ENCODE data around the gene RASGEF1B. TPM values are rescaled to one million over a fixed set of nuclear protein-coding genes. Genes with fewer than 3 reads are reported as not detected.

The RASGEF1B gene
- polyA plus RNA-seq, 1 experiment, result not detected

- Histone ChIP-seq H3K27me3 (ENCODE audit: control insufficient read depth, insufficient read depth, low read length) (peaks cover 8% of the 10 kb centered on the region), H3K4me3 (ENCODE audit: low read depth, low read length) (no peak overlapping the region), H3K9me3 (ENCODE audit: control insufficient read depth, insufficient read depth, low read length) (no peaks in the 10 kb centered on the region), H3K27ac (ENCODE audit: low read depth, low read length) (no peak overlapping the region)
- POLR2A ChIA-PET, result no interaction called here
- no peak for TF ChIP-seq CTCF (IDR thresholded peaks at IDR 0.05; ENCODE audit: low read depth, low read length)
- CTCF ChIA-PET, result interaction anchor here (0.6 kb wide), 1 partner anchor 1158 kb away, joined by 3 read pairs; no protein-coding TSS in a partner anchor
- DNase-seq (ENCODE audit: low read depth, low spot score), result no peak
Observed at GRCh38 chr4:81505004-81505598, 33.4 kb upstream of the RASGEF1B start.

GRCh38 chr4:81504112-81505003 is 32.7 kb upstream of the RASGEF1B start:
- Histone ChIP-seq H3K27ac (ENCODE audit: low read depth, low read length) (no peak overlapping the region), H3K9me3 (ENCODE audit: control insufficient read depth, insufficient read depth, low read length) (no peaks in the 10 kb centered on the region), H3K4me3 (ENCODE audit: low read depth, low read length) (no peak overlapping the region), H3K27me3 (ENCODE audit: control insufficient read depth, insufficient read depth, low read length) (peaks cover 8% of the 10 kb centered on the region)
- POLR2A ChIA-PET, result no interaction called here
- CTCF ChIA-PET, result interaction anchor here (0.6 kb wide), 1 partner anchor 1158 kb away, joined by 3 read pairs; no protein-coding TSS in a partner anchor
- no peak for TF ChIP-seq CTCF (IDR thresholded peaks at IDR 0.05; ENCODE audit: low read depth, low read length)
- DNase-seq (ENCODE audit: low read depth, low spot score), result no peak

GRCh38 chr4:81503586-81503985 is 31.9 kb upstream of the RASGEF1B start:
- Histone ChIP-seq H3K27ac (ENCODE audit: low read depth, low read length) (no peak overlapping the region), H3K27me3 (ENCODE audit: control insufficient read depth, insufficient read depth, low read length) (peaks cover 6% of the 10 kb centered on the region), H3K4me3 (ENCODE audit: low read depth, low read length) (no peak overlapping the region), H3K9me3 (ENCODE audit: control insufficient read depth, insufficient read depth, low read length) (no peaks in the 10 kb centered on the region)
- no peak for TF ChIP-seq CTCF (IDR thresholded peaks at IDR 0.05; ENCODE audit: low read depth, low read length)
- DNase-seq (ENCODE audit: low read depth, low spot score), result no peak
- ChIA-PET POLR2A (no interaction called here), CTCF (no interaction called here)

GRCh38 chr4:81502564-81502963 is 30.9 kb upstream of the RASGEF1B start:
- Histone ChIP-seq H3K27me3 (ENCODE audit: control insufficient read depth, insufficient read depth, low read length) (peaks cover 4% of the 10 kb centered on the region), H3K9me3 (ENCODE audit: control insufficient read depth, insufficient read depth, low read length) (no peaks in the 10 kb centered on the region), H3K4me3 (ENCODE audit: low read depth, low read length) (no peak overlapping the region), H3K27ac (ENCODE audit: low read depth, low read length) (peak overlapping the region; percentile 11)
- ChIA-PET POLR2A (no interaction called here), CTCF (no interaction called here)
- DNase-seq (ENCODE audit: low read depth, low spot score), result no peak
- no peak for TF ChIP-seq CTCF (IDR thresholded peaks at IDR 0.05; ENCODE audit: low read depth, low read length)

GRCh38 chr4:81499840-81500239 is 28.1 kb upstream of the RASGEF1B start:
- H3K27ac ChIP-seq (ENCODE audit: low read depth, low read length), result no peak overlapping the region
- no peak overlapping the region for H3K4me3 ChIP-seq (ENCODE audit: low read depth, low read length)
- no peak for TF ChIP-seq CTCF (IDR thresholded peaks at IDR 0.05; ENCODE audit: low read depth, low read length)
- CTCF ChIA-PET, result no interaction called here
- DNase-seq (ENCODE audit: low read depth, low spot score), result no peak
- H3K27me3 ChIP-seq (ENCODE audit: control insufficient read depth, insufficient read depth, low read length), result peaks cover 4% of the 10 kb centered on the region
- H3K9me3 ChIP-seq (ENCODE audit: control insufficient read depth, insufficient read depth, low read length), result no peaks in the 10 kb centered on the region
- POLR2A ChIA-PET, result no interaction called here
